Fibroblast of skin of back (primary cell): ENCODE measurements around the gene NF2.
"Not testable (repeated sequence)": the region's sequence is repeated elsewhere in the genome, so short reads cannot be mapped to it uniquely, and the experiment has no call there.

Experiments
- DNase-seq: peaks from one replicate; pipeline ENCODE4 v3.0.0-alpha.2; 2013

The NF2 gene

GRCh38 chr22:29596408-29596807, 7.0 kb upstream of the NF2 start:
- DNase-seq, result no peak

- not testable (repeated sequence) for DNase-seq
Measured at GRCh38 chr22:29597871-29598683, 5.4 kb upstream of the NF2 start.

GRCh38 chr22:29598684-29599020, 4.8 kb upstream of the NF2 start:
- DNase-seq, result no peak

GRCh38 chr22:29604076-29604360, 585 bp downstream of the NF2 start:
- DNase-seq, result peak; percentile 50

GRCh38 chr22:29605527-29605850, 2.1 kb downstream of the NF2 start:
- no peak for DNase-seq

- DNase-seq, result no peak
Measured at GRCh38 chr22:29606320-29606719, 2.9 kb downstream of the NF2 start.

GRCh38 chr22:29607426-29607825, 4.0 kb downstream of the NF2 start:
- DNase-seq, result no peak

GRCh38 chr22:29609139-29609538, 5.7 kb downstream of the NF2 start:
- DNase-seq, result no peak

GRCh38 chr22:29610780-29611179, 7.3 kb downstream of the NF2 start:
- no peak for DNase-seq

- no peak for DNase-seq
Measured at GRCh38 chr22:29615705-29616327, 12.4 kb downstream of the NF2 start.

GRCh38 chr22:29617922-29618629, 14.6 kb downstream of the NF2 start:
- DNase-seq, result no peak

- DNase-seq, result peak; percentile 99
Measured at GRCh38 chr22:29621761-29622526, 18.5 kb downstream of the NF2 start.

GRCh38 chr22:29623059-29623458, 19.6 kb downstream of the NF2 start:
- no peak for DNase-seq

GRCh38 chr22:29623553-29624169, 20.2 kb downstream of the NF2 start:
- DNase-seq, result no peak

- peak; percentile 86 for DNase-seq
Measured at GRCh38 chr22:29625090-29625825, 21.8 kb downstream of the NF2 start.

GRCh38 chr22:29626497-29627195, 23.2 kb downstream of the NF2 start:
- DNase-seq, result peak; percentile 86

- no peak for DNase-seq
Measured at GRCh38 chr22:29627196-29627535, 23.7 kb downstream of the NF2 start.

- no peak for DNase-seq
Measured at GRCh38 chr22:29628996-29629902, 25.8 kb downstream of the NF2 start.

GRCh38 chr22:29629903-29630516, 26.6 kb downstream of the NF2 start:
- no peak for DNase-seq

GRCh38 chr22:29630987-29631386, 27.6 kb downstream of the NF2 start:
- DNase-seq, result no peak
